ENCODE data around the gene NPM1.

NPM1 gene

GRCh38 chr5:171453056-171453725, 65.5 kb downstream of the NPM1 start:
- no peak overlapping the region for H3K4me3 ChIP-seq (ENCODE audit: low read depth, low read length)
- no peak for DNase-seq (ENCODE audit: low read depth)
- TF ChIP-seq MYC (IDR thresholded peaks at IDR 0.05; ENCODE audit: low read depth, low read length) (no peak), POLR2A (IDR thresholded peaks at IDR 0.05; ENCODE audit: extremely low read depth, insufficient read length) (no peak), MAX (IDR thresholded peaks at IDR 0.05; ENCODE audit: low read depth, low read length) (no peak), CTCF (IDR thresholded peaks at IDR 0.05; ENCODE audit: low read depth, low read length) (no peak)

GRCh38 chr5:171453988-171454387, 66.3 kb downstream of the NPM1 start:
- DNase-seq (ENCODE audit: low read depth) = no peak
- no peak overlapping the region for H3K4me3 ChIP-seq (ENCODE audit: low read depth, low read length)
- no peak for TF ChIP-seq CTCF (IDR thresholded peaks at IDR 0.05; ENCODE audit: low read depth, low read length)
- no peak for TF ChIP-seq MAX (IDR thresholded peaks at IDR 0.05; ENCODE audit: low read depth, low read length)
- no peak for TF ChIP-seq POLR2A (IDR thresholded peaks at IDR 0.05; ENCODE audit: extremely low read depth, insufficient read length)
- no peak for TF ChIP-seq MYC (IDR thresholded peaks at IDR 0.05; ENCODE audit: low read depth, low read length)

GRCh38 chr5:171454549-171454948, 66.9 kb downstream of the NPM1 start:
- no peak for TF ChIP-seq MYC (IDR thresholded peaks at IDR 0.05; ENCODE audit: low read depth, low read length)
- TF ChIP-seq CTCF (IDR thresholded peaks at IDR 0.05; ENCODE audit: low read depth, low read length) = no peak
- TF ChIP-seq POLR2A (IDR thresholded peaks at IDR 0.05; ENCODE audit: extremely low read depth, insufficient read length) = no peak
- no peak for TF ChIP-seq MAX (IDR thresholded peaks at IDR 0.05; ENCODE audit: low read depth, low read length)
- no peak overlapping the region for H3K4me3 ChIP-seq (ENCODE audit: low read depth, low read length)
- DNase-seq (ENCODE audit: low read depth) = no peak

- H3K4me3 ChIP-seq (ENCODE audit: low read depth, low read length) = no peak overlapping the region
- TF ChIP-seq MAX (IDR thresholded peaks at IDR 0.05; ENCODE audit: low read depth, low read length) (no peak), CTCF (IDR thresholded peaks at IDR 0.05; ENCODE audit: low read depth, low read length) (no peak), POLR2A (IDR thresholded peaks at IDR 0.05; ENCODE audit: extremely low read depth, insufficient read length) (no peak), MYC (IDR thresholded peaks at IDR 0.05; ENCODE audit: low read depth, low read length) (no peak)
- no peak for DNase-seq (ENCODE audit: low read depth)
These were observed 67.9 kb downstream of the NPM1 start for GRCh38 chr5:171455522-171455921.

- TF ChIP-seq CTCF (IDR thresholded peaks at IDR 0.05; ENCODE audit: low read depth, low read length) (no peak), MAX (IDR thresholded peaks at IDR 0.05; ENCODE audit: low read depth, low read length) (no peak), MYC (IDR thresholded peaks at IDR 0.05; ENCODE audit: low read depth, low read length) (no peak), POLR2A (IDR thresholded peaks at IDR 0.05; ENCODE audit: extremely low read depth, insufficient read length) (no peak)
- DNase-seq (ENCODE audit: low read depth) = no peak
- H3K4me3 ChIP-seq (ENCODE audit: low read depth, low read length) = no peak overlapping the region
These were observed 69.7 kb downstream of the NPM1 start for GRCh38 chr5:171457208-171457981.
